GM19193 (cell line): ENCODE measurements around the gene TMEM255B.

Experiments
- POLR2A ChIP-seq: IDR thresholded peaks from 4 replicates; pipeline ENCODE4 v1.6.1; 2011; ENCODE audit not compliant: insufficient read depth, insufficient read length; ENCODE audit errors: extremely low read depth

The TMEM255B gene

DNA sequence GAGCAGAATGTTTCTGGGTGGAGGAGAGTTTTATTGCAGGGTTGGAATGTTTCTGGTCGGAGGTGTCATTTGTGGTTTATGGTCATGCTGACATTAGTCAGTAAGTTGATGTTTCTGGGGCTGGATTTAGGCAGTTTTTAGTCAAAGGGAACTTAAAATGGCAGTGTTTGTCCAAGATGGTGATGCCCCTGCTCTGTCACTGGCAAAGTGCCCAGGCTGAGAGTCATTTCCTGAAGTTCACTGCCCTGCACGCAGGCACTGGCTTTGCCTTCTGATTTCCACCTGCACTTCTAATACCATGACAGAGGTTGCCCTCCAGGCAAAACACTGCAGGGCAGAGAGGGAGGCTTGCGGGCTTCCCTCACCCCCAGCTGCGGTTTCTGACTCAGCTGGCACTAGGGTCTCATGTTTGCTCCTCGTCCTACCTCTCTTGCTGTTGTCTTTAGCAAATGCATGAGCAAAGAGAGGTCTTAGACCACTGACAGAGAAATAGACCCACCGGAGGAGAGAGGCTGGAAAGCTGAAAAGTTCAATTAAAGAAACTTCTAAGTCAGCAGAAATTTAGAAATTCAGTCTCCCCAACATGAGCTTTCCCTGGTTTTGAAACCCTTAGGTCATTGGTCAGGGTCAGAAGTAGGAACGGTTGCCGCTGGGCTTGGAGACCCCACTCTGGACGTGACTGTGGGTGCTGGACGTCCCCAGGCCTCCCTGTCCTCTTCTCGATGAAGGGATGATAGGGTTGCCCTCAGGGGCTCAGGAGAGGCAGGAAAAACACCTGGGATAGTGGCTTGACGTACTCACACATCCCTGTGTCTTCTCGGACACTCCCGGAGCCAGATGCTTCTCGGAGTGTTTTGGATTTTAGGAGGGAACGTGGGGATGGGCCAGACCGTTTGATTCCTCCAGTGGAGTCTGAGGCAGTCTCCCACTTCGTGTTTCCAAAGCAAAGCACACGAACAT lies 26.3 kb downstream of the TMEM255B start:
- no peak for TF ChIP-seq POLR2A

DNA sequence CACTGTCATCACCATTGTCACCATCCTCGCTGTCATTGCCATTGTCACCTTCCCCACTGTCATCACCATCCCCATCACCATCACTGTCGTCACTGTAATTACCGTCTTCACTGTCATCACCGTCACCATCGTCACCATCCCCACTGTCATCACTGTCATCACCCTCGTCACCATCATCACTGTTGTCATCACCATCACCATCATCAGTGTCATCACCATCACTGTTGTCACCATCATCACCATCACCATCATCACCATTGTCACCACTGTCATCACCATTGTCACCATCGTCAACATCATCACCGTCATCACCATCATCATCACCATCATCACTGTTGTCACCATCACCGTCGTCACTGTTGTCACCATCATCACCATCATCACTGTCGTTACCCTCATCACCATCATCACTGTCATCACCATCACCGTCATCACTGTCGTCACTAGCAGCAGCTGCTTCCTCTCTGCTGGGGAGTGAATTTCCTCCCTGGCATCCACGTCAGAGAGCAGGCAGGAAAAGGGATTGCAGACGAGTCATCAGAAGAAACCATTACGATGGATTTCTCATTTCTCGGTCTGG lies 27.3 kb downstream of the TMEM255B start:
- TF ChIP-seq POLR2A: no peak

DNA sequence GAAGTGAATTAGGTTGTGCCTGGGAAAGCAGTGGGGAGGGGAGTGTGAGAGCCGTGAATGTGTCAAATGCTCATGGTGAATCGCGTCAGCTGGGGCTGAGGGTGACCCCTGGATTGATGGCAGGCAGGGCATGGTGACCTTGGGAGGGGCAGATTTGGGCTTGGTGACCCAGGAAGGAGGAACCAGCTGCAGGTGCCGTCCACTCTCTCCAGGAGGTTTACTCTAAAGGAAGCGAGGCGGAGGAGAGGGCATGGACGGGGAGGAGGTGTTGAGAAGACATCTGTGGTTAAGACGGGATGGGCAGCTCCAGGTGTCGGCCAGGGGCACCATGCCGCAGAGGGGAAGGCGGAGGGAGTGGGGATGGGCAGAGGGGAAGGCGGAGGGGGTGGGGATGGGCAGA lies 28.7 kb downstream of the TMEM255B start:
- no peak for TF ChIP-seq POLR2A

DNA sequence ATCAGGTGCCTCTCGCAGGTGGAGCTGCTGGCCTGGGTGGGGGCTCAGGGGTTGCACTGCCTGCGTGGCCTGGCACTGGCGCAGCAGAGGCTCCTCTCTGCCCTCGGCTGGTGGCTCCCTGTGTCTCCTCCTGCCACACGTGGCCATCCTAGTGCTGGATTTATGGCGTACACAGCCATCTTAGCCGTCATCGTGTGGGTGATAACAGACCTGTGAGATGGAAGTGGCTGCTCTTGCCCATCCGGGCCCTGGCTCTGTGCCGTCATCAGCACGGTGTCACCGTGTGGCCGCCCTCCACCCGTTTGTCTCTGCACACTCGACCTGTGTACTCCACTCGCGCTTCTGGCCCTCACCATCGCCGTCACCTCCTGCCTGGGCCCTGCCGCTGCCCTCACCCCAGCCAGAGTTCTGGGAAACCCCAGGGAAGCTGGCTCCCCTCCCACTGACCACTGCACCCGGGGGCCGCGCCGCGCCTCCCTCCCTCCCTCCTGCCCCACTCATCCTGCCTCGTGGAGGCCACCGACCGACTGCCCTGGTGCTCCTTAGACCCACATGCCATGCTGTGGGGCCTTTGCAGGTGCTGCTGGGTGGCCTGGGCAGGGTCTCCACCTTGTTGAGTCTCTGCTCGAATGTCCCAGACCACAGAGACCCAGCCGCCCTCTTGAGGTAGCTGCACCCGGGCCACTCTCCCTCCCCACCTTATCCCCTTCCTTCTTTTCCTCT lies 29.5 kb downstream of the TMEM255B start:
- TF ChIP-seq POLR2A: no peak

DNA sequence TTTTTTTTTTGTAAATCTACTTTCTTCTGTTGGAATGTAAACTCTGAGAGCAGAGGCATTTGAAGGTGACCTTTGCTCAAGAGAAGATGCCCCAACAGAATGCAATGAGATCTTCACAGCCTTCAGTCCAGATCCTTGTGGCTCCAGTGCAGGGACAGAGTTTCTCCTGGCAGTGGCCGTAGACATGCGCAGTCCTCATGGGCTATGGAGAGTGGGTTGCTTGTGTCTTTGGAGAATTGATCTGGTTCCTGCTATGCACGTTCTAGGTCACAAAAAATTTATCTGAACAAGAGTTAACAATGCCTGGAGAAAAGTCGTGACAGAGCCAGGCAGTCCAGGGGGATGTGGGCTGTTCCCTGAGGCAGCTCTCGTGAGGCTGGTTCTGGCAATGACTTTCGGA lies 30.1 kb downstream of the TMEM255B start:
- no peak for TF ChIP-seq POLR2A

DNA sequence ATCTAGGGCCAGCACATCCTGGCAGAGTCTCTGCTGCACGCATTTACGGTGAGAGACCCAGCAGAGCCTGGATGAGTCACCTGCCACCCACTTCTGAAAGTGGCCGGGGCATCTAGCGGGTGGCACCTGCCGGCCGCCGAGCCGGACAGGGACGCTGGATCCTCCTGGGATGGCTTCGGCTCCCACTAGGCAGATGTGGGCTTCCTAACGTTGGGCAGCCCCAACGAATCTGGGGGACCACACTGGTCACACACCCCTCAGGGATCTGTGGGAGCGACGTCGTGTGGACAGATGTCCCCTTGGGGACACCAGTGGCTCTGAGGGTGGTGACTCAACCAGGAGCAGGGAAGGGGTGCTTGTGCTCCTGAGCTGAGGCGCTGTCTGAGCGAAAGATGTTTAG lies 32.2 kb downstream of the TMEM255B start:
- TF ChIP-seq POLR2A: no peak

DNA sequence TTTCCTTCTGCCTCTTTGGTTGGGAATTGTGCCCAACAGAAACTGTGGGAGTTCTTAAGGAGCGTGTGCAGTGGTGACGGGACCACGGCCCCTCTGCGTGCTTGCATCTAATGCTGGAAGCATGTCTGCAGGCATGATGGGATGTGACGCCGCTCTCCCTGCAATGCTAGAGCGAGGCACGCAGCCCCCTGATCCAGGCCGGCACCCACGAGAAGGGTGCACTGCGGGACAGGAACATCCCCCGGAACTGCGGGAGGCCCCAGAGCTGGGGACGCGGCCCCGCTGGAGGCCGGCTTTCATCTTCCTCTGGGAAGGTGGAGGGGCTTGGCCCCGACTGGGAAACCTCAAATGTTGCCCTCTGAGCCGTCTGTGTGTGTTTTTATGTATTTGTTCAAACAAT lies 32.7 kb downstream of the TMEM255B start:
- no peak for TF ChIP-seq POLR2A

DNA sequence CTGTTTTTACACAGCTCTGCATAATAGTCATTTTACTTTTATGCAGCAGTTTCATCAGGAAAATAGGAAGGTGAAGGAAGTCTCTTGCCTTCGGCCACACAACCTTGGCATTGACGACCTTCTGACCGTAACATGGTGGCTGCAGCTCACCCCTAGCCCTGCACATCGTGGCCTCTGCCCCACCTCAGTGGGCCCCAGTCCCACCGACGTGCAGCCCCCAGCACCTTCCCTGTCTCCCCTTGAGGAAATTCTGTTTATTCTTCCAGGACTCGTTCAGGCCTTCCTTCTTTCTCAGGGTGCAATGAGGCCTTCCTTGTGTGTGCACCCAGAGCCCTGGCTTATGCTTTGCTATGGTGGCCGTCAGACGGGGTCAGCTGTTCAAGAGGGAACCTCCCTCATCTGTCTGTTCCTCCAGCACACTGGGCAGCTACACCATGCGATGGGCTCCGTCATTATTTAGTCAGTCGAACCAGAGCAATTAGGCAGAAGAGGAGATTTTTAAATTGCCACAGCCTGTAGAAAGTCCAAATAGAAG lies 33.3 kb downstream of the TMEM255B start:
- TF ChIP-seq POLR2A: no peak

DNA sequence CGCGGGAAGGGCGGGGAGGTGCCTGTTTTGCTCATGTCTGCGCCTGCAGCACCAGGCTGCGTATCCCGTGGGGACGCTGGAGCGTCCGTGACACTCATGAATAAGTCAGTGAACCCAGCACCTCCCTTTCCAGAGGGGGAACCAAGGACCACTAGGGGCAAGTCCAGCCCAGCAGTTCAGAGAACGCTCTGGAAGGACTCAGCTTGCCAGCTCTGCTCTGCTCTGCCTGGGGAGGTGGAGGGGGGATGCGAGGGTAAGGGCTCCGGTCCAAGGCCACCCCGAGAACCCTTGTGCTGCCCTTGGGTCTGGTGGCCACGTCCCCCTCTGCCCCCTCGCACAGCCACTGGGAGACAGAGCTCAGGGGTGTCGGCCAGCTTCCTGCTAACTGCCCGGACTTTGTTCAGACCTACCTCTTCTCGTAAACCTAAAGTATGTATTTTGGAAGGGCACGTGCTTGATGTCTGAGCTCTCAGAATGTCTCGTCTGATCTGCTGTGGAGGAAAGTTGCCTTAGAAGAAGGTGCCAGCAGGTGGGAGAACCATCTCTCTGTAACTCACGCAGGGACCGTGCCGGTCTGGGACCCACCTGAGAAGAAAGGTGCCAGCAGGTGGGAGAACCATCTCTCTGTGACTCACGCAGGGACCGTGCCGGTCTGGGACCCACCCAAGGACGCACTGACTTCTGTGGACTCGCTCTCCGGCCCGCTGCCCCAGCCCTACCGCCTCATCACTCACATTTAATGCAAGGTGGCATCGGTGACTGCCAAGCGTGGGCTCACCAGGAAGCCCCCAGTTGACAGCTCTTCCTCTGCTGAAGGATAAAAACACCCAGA lies 34.1 kb downstream of the TMEM255B start:
- TF ChIP-seq POLR2A: no peak

DNA sequence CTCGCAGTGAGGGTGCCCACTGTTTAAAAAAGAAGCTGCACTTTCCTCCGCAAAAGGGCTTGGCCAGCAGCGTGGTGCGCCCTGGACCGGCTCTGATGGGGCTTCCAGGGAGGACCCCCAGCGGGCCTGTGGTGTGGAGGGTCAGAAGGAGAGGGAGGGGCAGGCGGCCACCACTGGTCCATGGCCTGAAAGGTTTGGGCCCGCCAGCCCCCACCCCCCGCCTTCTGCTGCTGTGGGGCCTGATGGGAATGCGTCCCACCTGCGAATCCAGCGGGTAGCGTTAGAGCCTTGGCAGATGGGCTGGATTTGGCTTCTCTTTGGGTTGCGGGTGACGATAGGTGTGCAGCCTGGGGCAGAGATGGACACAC lies 34.7 kb downstream of the TMEM255B start:
- TF ChIP-seq POLR2A: no peak

DNA sequence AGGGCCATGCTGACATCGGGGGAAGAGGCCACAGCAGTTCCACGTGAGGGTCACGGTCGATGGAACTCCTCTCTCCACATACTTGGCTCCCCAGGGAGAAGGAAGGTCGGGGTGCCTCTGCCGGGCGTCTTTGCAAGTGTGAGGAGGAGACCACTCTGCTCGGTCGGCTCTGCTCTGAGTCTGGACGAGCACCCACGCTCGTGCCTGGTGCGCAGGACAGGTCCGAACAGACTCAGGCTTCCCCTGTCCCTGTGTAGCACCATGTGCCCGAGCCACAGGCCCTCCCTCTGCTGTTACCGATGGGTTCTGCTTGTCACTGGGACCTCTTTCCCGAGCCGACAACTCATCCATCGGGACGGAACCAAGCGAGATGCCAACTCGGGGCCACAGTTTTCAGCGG lies 35.1 kb downstream of the TMEM255B start:
- no peak for TF ChIP-seq POLR2A

DNA sequence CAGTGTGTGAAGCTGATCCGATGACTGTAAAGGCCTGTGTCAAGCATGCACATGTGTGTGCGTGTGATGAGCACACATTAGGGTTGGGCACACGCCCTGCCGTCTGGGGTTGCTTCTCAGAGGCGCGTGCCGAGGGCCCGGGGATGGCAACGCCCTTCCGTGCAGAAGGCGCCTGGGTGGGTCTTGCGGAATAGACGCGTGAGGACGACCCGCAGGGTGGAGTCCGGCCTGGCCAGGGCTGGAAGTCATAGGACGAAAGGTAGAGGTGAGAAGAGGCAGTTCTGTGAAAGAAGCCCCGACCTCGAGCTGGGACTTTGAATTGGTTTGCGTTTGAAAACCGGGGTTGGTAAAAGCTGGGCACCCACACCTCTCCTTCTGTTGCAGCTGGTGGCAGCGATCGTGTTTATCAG lies 35.7 kb downstream of the TMEM255B start:
- TF ChIP-seq POLR2A: no peak

DNA sequence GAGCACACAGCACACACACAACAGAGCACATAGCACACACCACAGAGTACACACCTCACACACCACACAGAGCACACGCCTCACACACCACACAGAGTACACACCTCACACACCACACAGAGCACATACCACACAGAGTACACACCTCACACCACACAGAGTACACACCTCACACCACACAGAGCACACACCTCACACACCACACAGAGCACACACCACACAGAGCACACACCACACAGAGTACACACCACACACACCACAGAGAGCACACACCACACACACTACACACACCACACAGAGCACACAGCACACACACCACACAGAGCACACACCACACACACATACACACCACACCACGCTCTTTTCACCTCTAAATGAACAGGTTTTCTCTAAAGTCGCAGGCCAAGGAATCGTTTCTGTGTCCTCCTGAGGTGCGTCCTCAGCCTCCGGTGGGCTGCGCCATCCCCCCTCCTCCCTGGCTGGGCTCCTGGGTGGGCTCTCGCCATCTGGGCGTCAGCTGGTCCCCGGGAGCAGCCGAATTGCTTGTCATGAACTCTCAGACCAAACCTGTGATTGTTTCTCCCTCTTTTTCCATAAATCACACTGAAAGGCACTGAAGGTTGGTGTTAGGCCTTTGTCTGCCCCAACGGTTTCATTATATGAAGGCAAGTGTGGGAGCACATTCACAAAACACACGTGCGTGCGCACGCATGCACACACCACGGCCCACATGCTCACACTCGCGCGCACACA lies 37.4 kb downstream of the TMEM255B start:
- TF ChIP-seq POLR2A: no peak
